ENCODE results near the gene SMARCA1.
"Not testable (repeated sequence)": the region's sequence is repeated elsewhere in the genome, so short reads cannot be mapped to it uniquely, and the experiment has no call there.

SMARCA1 gene

GRCh38 chrX:129523079-129523911 lies at the start of gene SMARCA1:
TSS of gene SMARCA1 (minus strand) at chrX:129523490. CDS start at chrX:129523370, 120 bp downstream.
- DNase-seq, result peak; percentile 4

- DNase-seq, result no peak
Observed at GRCh38 chrX:129572422-129572821, 49.1 kb upstream of the SMARCA1 start.

- no peak for DNase-seq
Observed at GRCh38 chrX:129568349-129568748, 45.1 kb upstream of the SMARCA1 start.

- no peak for DNase-seq
Observed at GRCh38 chrX:129566073-129566472, 42.8 kb upstream of the SMARCA1 start.

- no peak for DNase-seq
Observed at GRCh38 chrX:129565046-129565650, 41.9 kb upstream of the SMARCA1 start.

GRCh38 chrX:129564345-129564744 lies 41.1 kb upstream of the SMARCA1 start:
- not testable (repeated sequence) for DNase-seq

GRCh38 chrX:129561453-129561852 lies 38.2 kb upstream of the SMARCA1 start:
- no peak for DNase-seq

GRCh38 chrX:129559783-129560182 lies 36.5 kb upstream of the SMARCA1 start:
- DNase-seq, result no peak

- no peak for DNase-seq
Observed at GRCh38 chrX:129557844-129558480, 34.7 kb upstream of the SMARCA1 start.

- no peak for DNase-seq
Observed at GRCh38 chrX:129556806-129557315, 33.6 kb upstream of the SMARCA1 start.

GRCh38 chrX:129554816-129555215 lies 31.5 kb upstream of the SMARCA1 start:
- DNase-seq, result not testable (repeated sequence)

GRCh38 chrX:129553619-129554288 lies 30.5 kb upstream of the SMARCA1 start:
- no peak for DNase-seq

GRCh38 chrX:129549124-129549523 lies 25.8 kb upstream of the SMARCA1 start:
- DNase-seq, result no peak

GRCh38 chrX:129545408-129545807 lies 22.1 kb upstream of the SMARCA1 start:
- DNase-seq, result no peak

- DNase-seq, result no peak
Observed at GRCh38 chrX:129544780-129545179, 21.5 kb upstream of the SMARCA1 start.

GRCh38 chrX:129540722-129541184 lies 17.5 kb upstream of the SMARCA1 start:
- DNase-seq, result no peak

GRCh38 chrX:129540068-129540653 lies 16.9 kb upstream of the SMARCA1 start, which contains the start of gene OCRL:
TSS of gene OCRL (plus strand) at chrX:129540259. CDS start at chrX:129540440, 181 bp downstream.
- DNase-seq, result peak; percentile 30

GRCh38 chrX:129534816-129535578 lies 11.7 kb upstream of the SMARCA1 start:
- DNase-seq, result no peak

- no peak for DNase-seq
Observed at GRCh38 chrX:129531132-129531531, 7.8 kb upstream of the SMARCA1 start.

GRCh38 chrX:129530410-129530809 lies 7.1 kb upstream of the SMARCA1 start:
- no peak for DNase-seq

GRCh38 chrX:129529685-129530281 lies 6.5 kb upstream of the SMARCA1 start:
- DNase-seq, result no peak
